Activated CD4-positive, alpha-beta T cell treated with anti-CD3 and anti-CD28 coated beads for 48 hours (primary cell): ENCODE data around the gene TPSG1.
"Not testable (repeated sequence)": the region's sequence is repeated elsewhere in the genome, so short reads cannot be mapped to it uniquely, and the experiment has no call there.

Source experiments
- DNase-seq: peaks from one replicate; pipeline ENCODE4 v3.0.0-alpha.2; 2020

TPSG1 gene

GRCh38 chr16:1230084-1230470, 5.0 kb upstream of the TPSG1 start, which contains the start of gene TPSB2:
TSS of gene TPSB2 (minus strand) at chr16:1230184. CDS start at chr16:1229951, 233 bp downstream.
- DNase-seq = not testable (repeated sequence)

- not testable (repeated sequence) for DNase-seq
Measured at GRCh38 chr16:1229476-1229875, 4.4 kb upstream of the TPSG1 start.

DNA sequence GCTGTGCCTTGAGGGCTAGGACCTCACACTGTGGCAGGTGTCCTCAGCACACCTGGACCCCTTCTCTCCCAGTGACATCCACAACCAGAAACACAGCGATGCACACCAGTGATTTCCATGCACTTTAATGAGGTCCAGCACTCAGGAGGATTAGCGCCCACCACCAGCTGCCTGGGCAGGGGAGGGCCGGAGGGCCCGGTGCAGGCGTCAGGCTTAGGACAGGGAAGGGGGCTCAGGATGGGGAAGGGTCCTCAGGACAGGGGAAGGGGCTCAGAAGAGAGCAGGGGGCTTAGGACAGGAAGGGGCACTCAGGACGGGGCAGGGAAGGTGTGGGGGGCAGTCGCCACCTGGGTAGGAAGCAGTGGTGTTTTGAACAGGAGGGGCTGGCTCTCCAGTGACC, 3.2 kb upstream of the TPSG1 start:
- not testable (repeated sequence) for DNase-seq

GRCh38 chr16:1226692-1227091, 1.6 kb upstream of the TPSG1 start:
- DNase-seq = not testable (repeated sequence)

DNA sequence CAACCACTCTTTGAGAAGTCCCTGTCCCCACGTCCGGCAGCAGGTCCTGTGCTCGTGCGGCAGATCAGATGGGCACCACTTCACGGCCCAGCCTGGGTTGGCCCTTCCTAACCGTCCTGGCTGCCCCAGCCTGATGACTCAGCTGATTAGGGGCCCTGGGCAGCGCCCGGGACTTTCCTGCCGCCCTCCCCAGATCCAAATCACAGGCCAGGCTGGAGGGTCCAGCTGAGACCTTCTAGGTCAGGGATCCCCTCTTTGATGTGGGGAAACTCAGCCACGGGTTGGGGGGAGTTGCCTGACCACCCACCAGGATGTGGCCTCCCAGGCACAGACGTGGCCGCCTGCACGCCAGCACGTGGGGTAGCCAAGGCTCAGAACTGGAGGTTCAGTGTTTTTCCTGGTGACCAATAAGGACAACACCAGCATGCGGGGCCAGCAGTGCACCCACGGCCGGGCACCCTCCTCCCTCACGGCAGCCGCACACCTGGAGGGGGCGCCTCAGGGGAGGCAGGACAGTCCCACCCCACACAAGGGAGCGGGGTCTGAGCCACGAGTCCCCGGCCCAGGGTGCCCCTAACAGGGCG, 752 bp upstream of the TPSG1 start:
- not testable (repeated sequence) for DNase-seq

DNA sequence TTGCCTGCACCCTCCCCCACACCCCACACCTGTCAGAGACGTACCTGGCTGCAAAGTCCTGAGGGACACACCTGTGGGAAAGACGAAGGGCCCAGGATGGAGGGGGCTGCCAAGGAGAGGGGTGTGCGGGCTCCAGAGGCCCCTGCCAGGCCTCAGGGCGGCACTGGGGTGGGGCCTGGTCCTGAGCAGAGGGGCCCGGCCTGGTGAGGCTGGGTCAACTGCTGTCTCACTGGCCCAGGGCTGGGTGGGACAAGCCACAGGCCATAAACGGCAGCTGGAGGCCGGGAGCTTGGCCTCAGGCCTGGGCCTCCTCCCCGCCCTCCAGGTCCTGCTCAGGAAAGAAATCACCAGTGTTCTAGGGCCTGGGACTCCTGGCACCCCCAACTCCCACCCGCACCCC, 510 bp downstream of the TPSG1 start:
- no peak for DNase-seq

DNA sequence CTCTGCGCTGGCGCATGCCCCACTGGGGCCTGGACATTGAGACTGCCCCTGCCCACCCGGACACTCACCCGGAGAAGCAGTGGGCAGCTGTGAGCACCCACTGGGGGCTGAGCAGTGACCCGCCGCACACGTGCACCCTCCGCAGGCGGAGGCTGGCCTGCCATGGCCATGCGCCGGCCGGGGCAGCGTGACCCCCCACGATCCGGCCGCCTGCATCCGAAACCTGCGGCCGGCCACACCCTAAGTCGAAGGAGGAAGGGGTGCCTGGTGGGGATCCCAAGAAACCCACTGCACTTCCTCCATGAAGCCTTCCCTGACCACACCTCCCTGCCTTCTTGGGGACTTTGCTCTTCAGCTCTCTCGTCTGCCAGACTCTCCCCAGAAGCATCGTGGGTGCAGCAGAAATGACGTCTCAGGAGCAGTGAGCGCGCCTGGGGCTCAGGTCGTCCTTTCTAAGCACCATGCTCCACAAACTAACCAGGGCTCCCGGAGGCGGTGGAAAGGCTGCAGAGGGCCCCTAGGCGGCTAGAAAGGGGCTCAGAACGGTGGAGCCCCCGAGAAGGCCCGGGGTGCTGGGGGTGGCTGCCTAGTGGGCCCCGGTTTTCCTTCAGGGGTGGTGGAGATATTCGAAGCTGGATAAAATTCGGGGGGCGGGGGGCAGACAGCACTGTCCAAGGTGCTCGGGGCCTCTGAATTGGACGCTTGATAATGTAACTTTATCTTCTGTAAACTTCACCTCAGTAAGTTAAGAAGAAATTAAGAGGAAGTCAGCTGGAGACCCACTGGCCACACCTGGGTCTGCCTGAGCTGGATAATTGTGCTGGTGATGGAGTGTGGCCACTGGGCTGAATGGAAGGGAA, 1.5 kb downstream of the TPSG1 start:
- DNase-seq = no peak

DNA sequence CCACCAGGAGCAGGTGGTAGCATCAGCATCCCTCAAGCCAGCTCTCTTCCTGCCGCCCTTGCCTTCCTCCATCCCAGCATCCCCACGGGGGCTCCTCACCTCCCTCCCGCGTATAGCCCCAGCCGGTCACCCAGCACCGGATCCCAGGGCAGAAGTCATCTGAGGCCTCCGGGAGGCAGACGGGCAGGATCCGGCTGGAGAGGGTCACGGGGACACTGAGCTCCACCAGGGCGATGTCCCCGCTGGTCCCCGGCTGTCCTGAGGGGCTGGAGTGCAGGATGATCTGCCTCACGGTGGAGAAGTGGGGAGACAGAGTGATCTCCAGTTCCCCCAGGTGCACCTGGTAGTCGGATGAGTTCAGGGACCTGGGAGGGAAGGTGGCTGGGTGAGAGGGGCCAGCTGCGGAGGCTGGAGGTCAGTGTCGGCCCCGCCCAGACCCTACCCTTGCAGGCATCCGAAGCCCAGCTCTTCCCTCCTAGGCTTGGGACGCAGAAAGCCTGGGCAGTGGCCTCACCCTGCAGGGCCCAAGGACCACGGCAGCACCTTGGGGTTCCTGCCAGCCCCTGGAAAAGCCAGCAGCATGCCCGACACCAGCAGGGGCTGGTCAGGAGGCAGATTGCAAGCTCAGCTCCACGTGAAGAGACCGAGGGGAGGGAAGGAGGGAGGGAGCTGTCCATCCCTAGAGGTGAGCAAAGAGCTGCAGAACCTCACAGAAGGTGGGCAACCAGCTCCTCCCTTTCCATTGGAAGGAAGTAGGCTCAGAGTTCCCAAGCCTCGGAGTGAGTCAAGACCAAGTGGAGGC, 2.3 kb downstream of the TPSG1 start:
- DNase-seq = no peak

GRCh38 chr16:1221628-1222552, 3.2 kb downstream of the TPSG1 start:
- DNase-seq = no peak

DNA sequence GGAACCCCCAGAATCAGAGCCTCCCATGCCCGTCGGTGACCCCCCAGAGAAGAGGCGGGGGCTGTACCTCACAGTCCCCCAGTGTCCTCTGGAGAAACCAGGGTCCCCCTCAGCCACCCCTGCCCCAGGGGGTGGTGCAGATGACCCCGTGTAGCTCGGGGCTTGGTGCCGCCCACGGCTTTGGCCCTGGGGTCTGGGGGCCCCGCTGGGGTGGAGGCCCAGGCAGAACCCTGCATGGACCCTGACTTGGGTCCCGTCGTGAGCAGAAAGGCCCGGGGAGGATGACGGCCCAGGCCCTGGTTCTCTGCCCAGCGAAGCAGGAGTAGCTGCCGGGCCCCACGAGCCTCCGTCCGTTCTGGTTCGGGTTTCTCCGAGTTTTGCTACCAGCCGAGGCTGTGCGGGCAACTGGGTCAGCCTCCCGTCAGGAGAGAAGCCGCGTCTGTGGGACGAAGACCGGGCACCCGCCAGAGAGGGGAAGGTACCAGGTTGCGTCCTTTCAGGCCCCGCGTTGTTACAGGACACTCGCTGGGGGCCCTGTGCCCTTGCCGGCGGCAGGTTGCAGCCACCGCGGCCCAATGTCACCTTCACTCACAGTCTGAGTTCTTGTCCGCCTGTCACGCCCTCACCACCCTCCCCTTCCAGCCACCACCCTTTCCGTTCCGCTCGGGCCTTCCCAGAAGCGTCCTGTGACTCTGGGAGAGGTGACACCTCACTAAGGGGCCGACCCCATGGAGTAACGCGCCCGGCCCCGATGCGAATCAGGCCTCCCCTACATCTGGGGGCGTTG, 4.0 kb downstream of the TPSG1 start:
- DNase-seq = no peak

- no peak for DNase-seq
Measured at GRCh38 chr16:1220098-1220728, 4.9 kb downstream of the TPSG1 start.

GRCh38 chr16:1218930-1219611, 6.0 kb downstream of the TPSG1 start:
- DNase-seq = no peak

GRCh38 chr16:1218061-1218929, 6.8 kb downstream of the TPSG1 start:
- no peak for DNase-seq

DNA sequence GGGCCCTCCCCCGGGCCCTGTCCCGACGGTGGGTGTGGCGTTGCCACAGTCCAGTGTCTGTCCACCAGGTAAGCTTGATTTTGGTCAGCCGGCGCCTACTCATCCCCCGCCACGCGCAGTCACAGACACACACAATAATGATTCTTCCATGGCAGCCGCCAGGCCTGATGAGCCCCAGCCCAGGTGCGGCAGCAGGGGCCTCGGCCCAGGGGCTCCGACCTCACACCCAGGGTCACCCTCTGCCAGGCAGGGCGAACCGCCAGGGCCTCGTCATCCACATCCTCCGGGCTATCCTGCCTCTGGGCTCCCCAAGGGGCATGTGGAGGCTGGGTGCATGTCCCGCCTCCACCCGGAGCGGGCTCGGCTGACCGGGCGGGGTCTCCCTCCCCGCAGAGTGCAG, 7.5 kb downstream of the TPSG1 start:
- no peak for DNase-seq

GRCh38 chr16:1216681-1217400, 8.2 kb downstream of the TPSG1 start:
- DNase-seq = no peak

GRCh38 chr16:1216296-1216619, 8.8 kb downstream of the TPSG1 start:
- DNase-seq = no peak

DNA sequence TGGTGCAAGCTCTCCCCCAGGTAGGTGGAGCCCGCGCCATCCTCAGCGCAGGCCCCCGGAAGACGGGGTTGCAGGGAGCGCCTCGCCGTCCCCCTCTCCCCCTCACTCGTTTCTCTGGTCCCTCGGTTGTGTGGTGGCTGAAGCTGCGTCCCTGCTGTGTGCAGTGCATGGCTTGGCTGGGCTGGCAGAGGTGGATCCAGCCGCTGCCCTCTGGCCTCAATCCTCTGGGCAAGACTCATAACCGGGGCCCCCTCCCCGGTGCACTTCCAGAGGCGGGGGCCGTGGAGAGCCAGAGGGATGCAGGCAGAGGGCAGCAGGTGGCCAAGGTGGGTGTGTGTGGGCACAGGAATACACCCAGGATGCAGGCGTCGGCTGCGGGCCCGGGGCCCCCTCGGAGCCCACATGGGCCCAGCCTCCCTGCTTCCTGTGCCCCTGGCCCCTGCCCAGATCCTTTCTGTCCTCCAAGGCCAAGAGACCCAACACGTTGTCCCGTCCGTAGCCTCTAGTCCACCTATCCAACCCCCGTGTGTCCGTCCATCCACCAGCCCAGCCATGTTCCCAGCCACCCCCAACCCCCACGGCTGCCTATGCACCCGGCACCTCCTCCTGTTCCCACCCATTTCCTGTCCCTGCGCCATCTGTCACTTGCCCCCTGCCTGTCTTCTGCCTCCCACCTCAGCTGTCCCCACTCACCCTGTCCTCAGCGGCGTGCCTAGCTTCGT, 9.3 kb downstream of the TPSG1 start:
- no peak for DNase-seq

DNA sequence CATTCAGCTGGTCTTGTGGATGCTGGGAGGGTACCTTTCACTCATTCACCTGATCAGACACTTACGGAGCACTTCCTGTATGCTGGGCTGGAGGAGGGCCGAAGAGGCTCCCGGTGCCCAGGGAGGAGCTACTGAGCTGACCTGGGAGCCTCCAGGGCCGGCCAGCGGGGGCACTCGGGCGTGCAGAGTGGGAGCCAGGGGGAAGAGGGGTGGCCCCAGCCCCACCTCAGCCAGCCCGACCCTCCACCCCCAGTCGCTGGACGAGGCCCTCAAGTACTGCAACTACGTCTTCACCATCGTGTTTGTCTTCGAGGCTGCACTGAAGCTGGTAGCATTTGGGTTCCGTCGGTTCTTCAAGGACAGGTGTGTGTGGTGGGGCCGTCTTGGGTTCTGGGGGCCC, 10.3 kb downstream of the TPSG1 start:
- no peak for DNase-seq
